NCI-H510A treated with DMSO at 0.1 percent for 48 hours (cell line): Measurements from ENCODE around the gene EMC10.
"Not testable (repeated sequence)": the region's sequence is repeated elsewhere in the genome, so short reads cannot be mapped to it uniquely, and the experiment has no call there.

Experiments used
- DNase-seq: peaks from one replicate; lab custom pipeline; 2025; lab: John Stamatoyannopoulos, UW

Gene EMC10

DNA sequence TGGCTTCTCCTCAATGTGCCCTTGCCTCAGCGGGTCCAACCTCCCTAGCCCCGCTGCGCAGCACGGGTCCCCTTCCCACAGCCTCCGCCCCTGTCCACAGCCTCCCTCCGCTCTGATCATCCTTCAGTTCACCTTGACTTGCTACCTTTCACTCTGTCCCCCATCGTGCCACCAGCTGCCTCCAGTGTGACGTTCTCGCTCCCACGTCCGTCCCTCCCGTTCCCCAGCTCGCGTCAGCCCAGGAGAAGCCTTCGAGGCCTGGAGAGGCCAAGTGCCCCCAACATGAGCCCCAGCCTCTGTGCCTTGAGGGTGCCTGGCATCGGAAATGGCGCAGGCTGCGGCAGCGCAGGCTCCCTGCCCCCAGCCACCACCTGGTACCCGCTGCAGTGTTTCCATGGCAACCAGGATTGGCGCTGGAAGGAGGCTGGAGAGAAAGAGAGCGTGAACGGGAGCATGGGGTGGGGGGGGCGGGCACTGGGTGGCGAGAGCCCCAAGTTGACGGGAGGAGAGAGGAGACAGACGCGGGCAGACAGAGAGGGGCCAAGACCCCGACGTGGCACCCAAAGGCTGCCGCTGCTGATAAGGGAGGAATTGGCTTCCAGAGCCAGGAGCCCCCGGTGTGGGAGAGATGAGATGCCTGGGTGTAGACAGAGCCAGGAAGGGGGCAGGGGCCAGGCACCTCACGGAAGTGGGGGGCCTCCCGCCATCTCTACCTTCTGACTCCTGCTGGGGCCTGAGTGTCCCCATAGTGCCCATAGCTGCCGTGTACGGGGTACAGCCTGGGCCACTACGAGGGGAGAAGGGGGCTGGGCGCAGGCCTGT, 38.2 kb downstream of the EMC10 start:
- DNase-seq: no peak

DNA sequence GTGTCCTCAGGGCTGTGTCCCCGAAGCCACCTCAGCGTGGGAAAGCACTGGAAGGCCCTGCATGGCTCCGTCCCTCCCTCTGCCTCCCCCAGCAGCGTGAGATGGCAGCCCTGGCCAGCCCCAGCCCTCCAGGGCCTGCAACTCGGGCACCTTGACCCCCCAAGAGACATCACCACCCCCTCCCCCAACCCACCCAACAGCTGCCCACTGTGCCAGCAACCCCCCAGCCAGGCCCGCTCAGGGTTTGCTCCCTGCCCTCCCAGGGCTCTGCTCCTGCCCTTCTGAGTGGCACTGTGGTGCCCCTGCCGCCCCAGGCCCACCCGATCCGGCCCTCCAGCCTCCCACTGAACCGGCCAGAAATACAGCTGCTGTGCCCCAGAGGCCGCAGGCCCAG, 38.9 kb downstream of the EMC10 start:
- no peak for DNase-seq

GRCh38 chr19:50516456-50516855, 40.1 kb downstream of the EMC10 start:
- no peak for DNase-seq

DNA sequence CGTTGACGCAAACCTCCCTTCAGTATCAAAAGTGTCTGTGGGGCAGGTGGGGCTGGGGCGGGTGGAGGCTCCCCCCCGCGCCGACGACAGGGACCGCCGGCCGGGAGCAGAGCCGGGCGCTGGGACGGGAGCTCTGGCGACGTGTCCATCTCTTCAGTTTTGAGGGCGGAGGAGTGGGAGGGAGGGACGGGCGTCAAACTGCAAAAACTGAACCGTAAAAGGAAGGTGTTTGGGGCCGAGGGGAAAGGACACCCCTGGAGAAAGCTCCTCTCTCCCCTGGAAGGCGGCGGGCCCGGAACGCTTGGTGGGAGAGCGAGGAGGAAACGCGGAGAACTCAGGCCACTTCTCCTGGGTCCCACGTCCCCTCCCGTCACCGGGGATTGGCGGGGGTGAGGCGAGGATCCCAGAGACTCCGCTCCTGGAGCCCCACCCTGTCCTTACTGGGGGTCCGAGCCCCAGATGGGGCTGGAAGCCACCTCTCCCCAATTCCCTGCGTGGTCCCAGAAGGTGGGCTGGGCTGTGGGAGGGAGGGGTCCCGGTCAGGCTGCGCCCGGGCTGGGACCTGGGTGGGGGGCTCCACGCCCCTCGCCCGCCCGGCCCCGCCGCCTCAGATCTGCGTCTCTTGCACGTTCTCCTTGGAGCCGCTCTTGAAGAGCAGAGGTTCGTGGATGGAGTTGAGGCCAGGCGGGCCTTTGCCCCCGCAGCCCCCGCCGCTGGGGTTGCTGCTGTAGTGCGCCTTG, 40.8 kb downstream of the EMC10 start:
- DNase-seq: no peak

DNA sequence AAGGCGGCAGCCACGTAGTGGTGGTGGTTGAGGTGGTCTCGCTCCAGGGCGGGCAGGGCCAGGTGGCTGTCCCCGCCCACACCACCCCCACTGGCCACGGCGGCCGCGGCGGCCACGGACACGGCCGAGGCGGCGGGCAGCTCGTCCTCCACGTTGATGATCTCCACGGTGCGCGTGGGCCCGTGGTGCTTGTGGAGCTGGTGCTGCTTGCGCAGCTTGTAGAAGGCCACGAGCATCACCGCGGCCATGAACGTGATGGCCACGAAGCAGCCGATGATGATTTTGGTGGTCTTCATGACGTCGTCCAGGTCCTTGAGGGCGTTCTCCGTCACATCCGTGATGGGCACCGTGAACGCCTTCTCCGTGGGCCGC, 41.4 kb downstream of the EMC10 start:
- no peak for DNase-seq

GRCh38 chr19:50518091-50519005, 42.0 kb downstream of the EMC10 start:
- DNase-seq: no peak

DNA sequence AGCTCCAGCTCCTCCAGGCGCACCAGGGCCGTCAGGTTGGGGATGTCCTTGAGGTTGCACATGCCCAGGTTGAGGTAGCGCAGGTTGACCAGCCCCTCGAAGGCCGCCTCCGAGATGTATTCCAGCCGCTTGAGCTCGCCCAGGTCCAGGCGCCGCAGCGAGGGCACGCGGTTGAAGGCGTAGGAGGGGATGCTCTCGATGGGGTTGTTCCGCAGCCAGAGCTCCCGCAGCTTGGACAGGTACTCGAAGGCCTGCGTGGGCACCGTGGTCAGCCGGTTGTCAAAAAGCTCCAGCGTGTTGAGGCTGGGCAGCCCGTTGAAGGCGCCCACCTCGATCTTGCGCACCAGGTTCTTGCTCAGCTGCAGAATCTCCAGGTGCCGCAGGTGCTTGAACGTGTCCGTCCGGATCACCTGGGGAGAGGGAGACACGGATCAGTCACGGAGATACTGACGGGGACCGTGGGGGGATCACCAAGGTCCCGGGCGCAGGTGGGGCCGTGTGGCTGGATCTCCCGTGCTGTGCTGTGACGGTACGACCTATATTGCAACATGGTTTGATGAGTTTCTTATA, 42.8 kb downstream of the EMC10 start:
- DNase-seq: no peak

GRCh38 chr19:50520822-50521465, 44.6 kb downstream of the EMC10 start:
- DNase-seq: no peak

DNA sequence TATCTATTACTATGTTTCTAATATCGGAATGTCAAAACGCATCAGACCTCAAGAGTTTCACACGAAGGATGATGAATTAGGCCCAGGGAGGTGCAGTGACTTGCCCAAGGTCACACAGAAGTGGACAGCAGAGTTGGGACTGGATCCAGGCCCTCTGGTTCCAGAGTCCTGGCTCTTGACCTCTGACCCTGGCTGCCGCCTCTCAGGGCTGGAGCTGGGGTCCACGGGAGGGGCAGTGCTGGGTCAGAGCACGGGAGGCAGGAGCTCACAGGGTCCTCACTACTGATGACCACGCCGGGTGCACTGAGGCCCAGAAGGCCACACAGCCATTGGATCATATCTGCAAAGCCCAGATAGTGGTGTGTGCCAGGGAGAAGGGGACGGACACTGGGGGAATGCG, 46.6 kb downstream of the EMC10 start:
- no peak for DNase-seq

DNA sequence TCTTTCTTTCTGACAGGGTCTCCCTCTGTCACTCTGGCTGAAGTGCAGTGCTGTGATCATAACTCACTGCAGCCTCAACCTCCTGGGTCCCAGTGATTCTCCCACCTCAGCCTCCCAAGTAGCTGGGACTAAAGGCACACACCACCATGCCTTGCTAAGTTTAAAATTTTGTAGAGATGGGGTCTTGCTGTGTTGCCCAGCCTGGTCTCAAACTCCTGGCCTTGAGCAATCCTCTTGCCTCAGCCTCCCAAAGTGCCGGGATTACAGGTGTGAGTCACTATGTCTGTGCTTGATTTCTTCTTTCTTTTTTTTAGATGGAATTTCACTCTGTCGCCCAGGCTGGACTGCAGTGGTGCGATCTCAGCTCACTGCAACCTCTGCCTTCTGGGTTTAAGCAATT, 51.7 kb downstream of the EMC10 start:
- DNase-seq: not testable (repeated sequence)

DNA sequence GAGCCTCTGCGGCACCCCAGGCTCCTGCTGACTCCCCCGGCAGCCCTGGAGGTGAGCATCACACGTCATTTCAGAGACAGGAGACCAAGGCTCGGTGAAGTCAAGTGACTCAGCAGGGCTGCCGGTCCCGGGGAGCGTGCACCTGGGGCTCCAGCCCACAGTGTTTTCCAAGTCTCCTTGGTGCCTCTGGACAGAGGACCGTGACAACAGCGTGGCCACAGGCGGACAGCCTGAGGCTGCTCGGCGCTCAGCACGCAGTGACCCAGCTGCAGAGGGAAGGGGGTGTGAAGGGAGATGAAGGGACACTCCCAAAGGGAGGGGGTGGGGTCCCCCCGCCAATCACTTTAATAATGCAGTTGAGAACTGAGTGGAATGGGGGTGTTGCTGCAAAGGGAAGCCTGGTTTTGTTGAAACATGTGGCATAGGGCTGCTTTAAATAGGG, 54.9 kb downstream of the EMC10 start:
- no peak for DNase-seq

GRCh38 chr19:50532952-50533351, 56.6 kb downstream of the EMC10 start:
- no peak for DNase-seq

DNA sequence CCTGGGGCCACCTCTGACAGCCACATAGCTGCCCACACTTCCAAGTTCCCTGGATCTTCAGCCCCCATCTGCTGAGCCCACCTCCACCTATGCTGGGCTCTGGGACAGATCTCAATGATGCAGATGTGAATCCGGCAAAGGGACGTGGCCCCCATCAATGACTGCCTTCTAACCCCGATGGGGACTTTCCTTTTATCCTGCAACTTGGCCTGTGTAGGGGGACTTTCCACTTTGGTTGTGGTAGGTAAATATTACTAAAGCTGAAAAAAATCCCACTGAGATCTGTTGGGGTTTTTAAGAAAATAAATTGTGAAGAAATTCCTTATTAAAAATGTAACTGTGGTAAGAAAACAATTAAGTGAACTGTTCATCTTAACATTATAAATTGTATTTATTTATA, 58.2 kb downstream of the EMC10 start:
- no peak for DNase-seq

- DNase-seq: no peak
Measured at GRCh38 chr19:50535672-50536187, 59.4 kb downstream of the EMC10 start.

GRCh38 chr19:50536662-50537305, 60.5 kb downstream of the EMC10 start:
- no peak for DNase-seq

- no peak for DNase-seq
Measured at GRCh38 chr19:50537306-50537685, 61.0 kb downstream of the EMC10 start.

DNA sequence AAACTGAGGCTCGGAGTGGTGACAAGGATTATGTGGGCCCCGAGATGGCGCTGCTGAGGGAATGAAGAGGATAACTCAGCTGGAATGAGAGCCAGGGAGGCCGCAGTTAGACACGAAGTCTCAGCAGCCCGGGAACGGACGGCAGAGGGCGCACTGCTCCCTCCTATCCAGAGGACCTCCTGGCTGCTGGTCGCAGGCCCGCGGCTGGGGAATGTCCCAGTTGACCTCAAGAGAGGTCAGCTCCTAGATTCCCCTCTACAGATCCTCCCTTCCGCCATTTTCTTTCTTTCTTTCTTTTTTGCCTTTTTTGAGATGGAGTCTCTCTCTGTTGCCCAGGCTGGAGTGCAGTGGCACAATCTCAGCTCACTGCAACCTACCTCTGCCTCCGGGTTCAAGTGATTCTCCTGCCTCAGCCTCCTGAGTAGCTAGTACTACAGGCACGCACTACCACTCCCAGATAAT, 61.5 kb downstream of the EMC10 start:
- DNase-seq: peak; percentile 20
